Gastrocnemius medialis (tissue), 4 donors: Measurements from ENCODE around the gene C2orf72.

ENCODE experiments used
- CTCF ChIP-seq, 5 experiments: fragments of 450-650 bp in 3 of 5; fragments of 200-600 bp in 2 of 5; sonication (generic) in 2 of 5; IDR thresholded peaks in 4 of 5; conservative IDR thresholded peaks in 1 of 5; 1 replicate in 4 of 5; 2 replicates in 1 of 5; pipeline ENCODE4 v1.5.1; 2016 to 2019; ENCODE audit warnings: antibody characterized with exemption in 5 of 5, mild to moderate bottlenecking in 3 of 5, moderate library complexity in 3 of 5
- POLR2A ChIP-seq, 2 donors: fragments of 450-650 bp; IDR thresholded peaks; one replicate each; pipeline ENCODE4 v1.6.1; 2017; ENCODE audit warnings: antibody characterized with exemption in 2 of 2, mild to moderate bottlenecking in 2 of 2, moderate library complexity in 2 of 2

- TF ChIP-seq CTCF (IDR thresholded peaks at IDR 0.05 in 4 of 5, conservative IDR thresholded peaks at IDR 0.05 in 1 of 5) = no peak
- TF ChIP-seq POLR2A (IDR thresholded peaks at IDR 0.05) = no peak
Measured at GRCh38 chr2:231009236-231009919, 27.9 kb upstream of the C2orf72 start.
